Measurements from ENCODE around the gene FAM20B. TPM values are rescaled to one million over a fixed set of nuclear protein-coding genes. Genes with fewer than 3 reads are reported as not detected.
"Not testable (repeated sequence)": the region's sequence is repeated elsewhere in the genome, so short reads cannot be mapped to it uniquely, and the experiment has no call there.

FAM20B gene
- total and polyA plus RNA-seq, 9 donors = 19.0 to 62.0 (median 49.1) TPM

DNA sequence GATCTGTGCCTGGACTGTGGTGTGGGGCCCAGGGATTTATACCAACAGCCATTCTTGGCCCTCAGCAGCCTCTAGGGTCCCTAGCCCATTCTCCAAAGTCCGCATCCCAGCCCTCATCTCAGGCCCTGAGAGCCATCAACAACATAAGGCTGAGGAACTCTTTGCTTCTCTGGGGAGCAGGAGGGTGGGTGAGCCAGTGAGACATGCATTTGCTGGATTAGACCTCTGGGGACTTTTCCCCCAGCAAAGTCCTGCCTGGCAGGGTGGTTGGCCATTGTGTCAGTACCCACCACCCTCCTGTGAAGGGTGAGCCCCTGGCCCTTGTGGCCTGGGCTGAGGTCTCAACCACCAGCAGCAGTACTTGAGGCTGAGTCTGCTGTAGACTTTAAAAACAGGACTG, 24.2 kb upstream of the FAM20B start:
- Histone ChIP-seq H3K27me3 (no peaks in the 10 kb centered on the region), H3K9me3 (no peaks in the 10 kb centered on the region), H3K27ac (no peak overlapping the region), H3K36me3 (no peaks in the 10 kb centered on the region), H3K4me1 (ENCODE audit: insufficient read depth) (peaks cover 6% of the 10 kb centered on the region), H3K4me3 (no peak overlapping the region)
- TF ChIP-seq, protein P1, sequence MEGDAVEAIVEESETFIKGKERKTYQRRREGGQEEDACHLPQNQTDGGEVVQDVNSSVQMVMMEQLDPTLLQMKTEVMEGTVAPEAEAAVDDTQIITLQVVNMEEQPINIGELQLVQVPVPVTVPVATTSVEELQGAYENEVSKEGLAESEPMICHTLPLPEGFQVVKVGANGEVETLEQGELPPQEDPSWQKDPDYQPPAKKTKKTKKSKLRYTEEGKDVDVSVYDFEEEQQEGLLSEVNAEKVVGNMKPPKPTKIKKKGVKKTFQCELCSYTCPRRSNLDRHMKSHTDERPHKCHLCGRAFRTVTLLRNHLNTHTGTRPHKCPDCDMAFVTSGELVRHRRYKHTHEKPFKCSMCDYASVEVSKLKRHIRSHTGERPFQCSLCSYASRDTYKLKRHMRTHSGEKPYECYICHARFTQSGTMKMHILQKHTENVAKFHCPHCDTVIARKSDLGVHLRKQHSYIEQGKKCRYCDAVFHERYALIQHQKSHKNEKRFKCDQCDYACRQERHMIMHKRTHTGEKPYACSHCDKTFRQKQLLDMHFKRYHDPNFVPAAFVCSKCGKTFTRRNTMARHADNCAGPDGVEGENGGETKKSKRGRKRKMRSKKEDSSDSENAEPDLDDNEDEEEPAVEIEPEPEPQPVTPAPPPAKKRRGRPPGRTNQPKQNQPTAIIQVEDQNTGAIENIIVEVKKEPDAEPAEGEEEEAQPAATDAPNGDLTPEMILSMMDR (IDR thresholded peaks at IDR 0.05) = no peak
- TF ChIP-seq EP300 (IDR thresholded peaks at IDR 0.05) (no peak), POLR2A (IDR thresholded peaks at IDR 0.05) (no peak)
- 81 to 100% (median 100%) methylated on average over 1 of the region's 1 CpG for WGBS, 3 donors
- intact Hi-C loops (cut with DNase I) = loop anchor here (5.0 to 10.0 kb wide), 5 partner anchors 187 to 459 kb away; no protein-coding TSS in a partner anchor
- DNase-seq = no peak

DNA sequence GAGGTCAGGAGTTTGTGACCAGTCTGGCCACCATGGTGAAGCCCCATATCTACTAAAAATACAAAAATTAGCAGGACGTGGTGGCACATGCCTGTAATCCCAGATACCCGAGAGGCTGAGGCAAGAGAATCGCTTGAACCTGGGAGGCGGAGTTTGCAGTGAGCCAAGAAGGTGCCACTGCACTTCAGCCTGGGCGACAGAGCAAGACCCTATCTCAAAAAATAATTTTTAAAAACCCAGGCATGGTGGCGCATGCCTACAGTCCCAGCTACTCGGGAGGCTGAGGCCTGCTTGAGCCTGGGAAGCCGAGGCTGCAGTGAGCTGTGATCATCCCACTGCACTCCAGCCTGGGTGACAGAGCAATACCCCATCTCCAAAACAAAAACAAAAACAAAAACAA, 23.6 kb upstream of the FAM20B start:
- H3K36me3 ChIP-seq; H3K4me3 ChIP-seq; H3K9me3 ChIP-seq; H3K4me1 ChIP-seq (ENCODE audit: insufficient read depth); DNase-seq; H3K27me3 ChIP-seq: not testable (repeated sequence)
- H3K27ac ChIP-seq = peak overlapping the region in 1 of 2 donors; percentile 18
- 91 to 97% (median 95%) methylated on average over 8 of the region's 8 CpGs for WGBS, 3 donors
- intact Hi-C loops (cut with DNase I) = loop anchor here (2.0 to 10.0 kb wide), 8 partner anchors 187 to 460 kb away; no protein-coding TSS in a partner anchor

DNA sequence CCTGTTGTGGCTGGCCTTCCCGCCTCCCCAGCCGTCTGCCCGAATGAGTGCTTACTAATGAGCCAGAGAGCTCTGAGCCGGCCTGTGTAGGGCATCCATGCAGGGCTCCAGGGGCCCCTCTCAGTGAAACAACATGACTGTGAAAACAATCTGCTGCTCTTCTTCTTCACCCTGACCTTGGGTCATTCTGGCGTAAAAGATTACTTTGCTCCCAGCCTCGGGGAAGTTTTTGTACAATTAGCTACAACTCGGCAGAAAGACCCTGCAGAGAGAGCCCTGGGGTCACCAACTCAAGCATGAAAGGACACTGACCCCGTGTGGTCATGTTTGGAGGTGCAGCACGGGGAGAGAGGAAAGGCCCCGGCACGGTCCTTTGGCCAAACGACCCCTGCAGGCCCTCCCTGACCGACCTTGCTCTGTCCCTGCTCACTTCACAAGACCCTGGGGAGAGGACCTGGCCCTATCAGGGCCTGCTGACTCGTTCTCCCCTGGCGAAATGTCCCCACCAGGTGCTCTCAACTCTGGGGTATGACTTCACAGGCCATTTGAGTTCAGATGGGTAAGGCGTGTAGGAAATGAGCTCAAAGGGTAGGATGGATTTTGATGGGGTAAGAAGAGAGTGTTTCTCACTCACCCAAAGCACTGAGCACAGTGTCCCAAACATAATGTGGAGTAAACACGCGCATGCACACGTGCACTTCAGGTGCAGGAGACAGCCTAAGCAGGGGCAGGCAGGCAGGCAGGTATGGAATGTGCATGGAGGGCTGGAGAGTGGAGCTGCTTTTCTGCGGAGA, 22.9 kb upstream of the FAM20B start:
- peak overlapping the region in 1 of 2 donors; percentile 18 for H3K27ac ChIP-seq
- peak; percentile 80 to 92 (median 88) for DNase-seq
- no peaks in the 10 kb centered on the region for H3K27me3 ChIP-seq
- intact Hi-C loops (cut with DNase I) = loop anchor here (2.0 to 10.0 kb wide), 8 partner anchors 188 to 460 kb away; no protein-coding TSS in a partner anchor
- no peaks in the 10 kb centered on the region for H3K36me3 ChIP-seq
- no peak overlapping the region for H3K4me3 ChIP-seq
- TF ChIP-seq EP300 (IDR thresholded peaks at IDR 0.05) = no peak
- TF ChIP-seq, protein P1 (IDR thresholded peaks at IDR 0.05) = peak; percentile 78 to 98 (median 95)
- no peak for TF ChIP-seq POLR2A (IDR thresholded peaks at IDR 0.05)
- peaks cover 6% of the 10 kb centered on the region for H3K4me1 ChIP-seq (ENCODE audit: insufficient read depth)
- 25 to 30% (median 27%) methylated on average over 20 of the region's 20 CpGs for WGBS, 3 donors
- no peaks in the 10 kb centered on the region for H3K9me3 ChIP-seq

DNA sequence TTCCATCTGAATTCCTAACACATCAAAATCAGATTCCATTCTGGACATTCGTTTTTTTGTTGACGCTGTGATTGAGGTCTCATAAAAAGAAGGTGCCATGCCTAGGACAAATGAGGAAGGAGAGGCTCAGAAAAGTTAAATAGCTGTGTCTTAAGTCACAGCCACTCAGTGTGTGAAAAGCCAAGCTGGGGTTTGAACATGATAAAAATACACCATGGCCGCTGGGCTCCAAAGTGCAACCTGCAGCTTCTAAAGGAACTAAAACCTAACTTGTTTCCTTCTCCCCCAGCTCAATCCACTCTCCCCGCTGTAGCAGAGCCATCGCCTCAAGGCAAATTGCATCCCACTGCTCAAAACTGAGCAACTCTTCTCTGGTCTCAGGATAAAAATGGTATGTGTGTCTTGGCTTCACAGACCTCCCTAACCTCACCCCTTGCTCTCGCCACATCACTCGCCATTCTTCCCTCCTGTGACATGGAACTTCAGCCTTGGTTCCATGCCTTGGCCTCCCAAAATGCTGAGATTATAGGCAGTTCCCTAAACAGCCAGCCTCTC, 22.1 kb upstream of the FAM20B start:
- intact Hi-C loops (cut with DNase I) = loop anchor here (2.0 to 10.0 kb wide), 8 partner anchors 189 to 461 kb away; no protein-coding TSS in a partner anchor
- TF ChIP-seq, protein P1 (IDR thresholded peaks at IDR 0.05) = no peak
- TF ChIP-seq EP300 (IDR thresholded peaks at IDR 0.05) (no peak), POLR2A (IDR thresholded peaks at IDR 0.05) (no peak)
- H3K9me3 ChIP-seq = no peaks in the 10 kb centered on the region
- H3K4me1 ChIP-seq (ENCODE audit: insufficient read depth) = peaks cover 6% of the 10 kb centered on the region
- H3K27me3 ChIP-seq = no peaks in the 10 kb centered on the region
- H3K36me3 ChIP-seq = no peaks in the 10 kb centered on the region
- DNase-seq = no peak
- WGBS, 3 donors = 89 to 92% (median 91%) methylated on average over 7 of the region's 7 CpGs
- H3K27ac ChIP-seq = no peak overlapping the region
- no peak overlapping the region for H3K4me3 ChIP-seq
